Adipocyte (in vitro differentiated cells): ENCODE measurements around the gene ENTPD2.
A peak's percentile ranks its signal among the peaks of the same experiment; 100 is the strongest.

Experiments
- DNase-seq: peaks from one replicate; pipeline ENCODE4 v3.0.0-alpha.2; 2015; ENCODE audit warnings: low read depth
- H3K27me3 ChIP-seq: replicated peaks from 2 replicates; pipeline ENCODE4 v1.7.0; 2013; ENCODE audit warnings: mild to moderate bottlenecking, low read length, moderate library complexity; ENCODE audit not compliant: control insufficient read depth, insufficient read depth
- H3K36me3 ChIP-seq: 2 replicates; pipeline ENCODE4 v1.7.0; 2013; ENCODE audit warnings: low read length, mild to moderate bottlenecking, moderate library complexity; ENCODE audit not compliant: control insufficient read depth, insufficient read depth, severe bottlenecking
- H3K4me1 ChIP-seq: 2 replicates; pipeline ENCODE4 v1.7.0; 2013; ENCODE audit warnings: mild to moderate bottlenecking, low read length, moderate library complexity; ENCODE audit not compliant: control insufficient read depth, insufficient read depth
- H3K4me3 ChIP-seq: 2 replicates; pipeline ENCODE4 v1.7.0; 2013; ENCODE audit warnings: mild to moderate bottlenecking, low read length, moderate library complexity
- H3K9ac ChIP-seq: 2 replicates; pipeline ENCODE4 v1.7.0; 2013; ENCODE audit warnings: mild to moderate bottlenecking, low read length, moderate library complexity
- H3K9me3 ChIP-seq: 2 replicates; pipeline ENCODE4 v1.7.0; 2013; ENCODE audit warnings: mild to moderate bottlenecking, low read length, moderate library complexity; ENCODE audit not compliant: control insufficient read depth

Gene ENTPD2

DNA sequence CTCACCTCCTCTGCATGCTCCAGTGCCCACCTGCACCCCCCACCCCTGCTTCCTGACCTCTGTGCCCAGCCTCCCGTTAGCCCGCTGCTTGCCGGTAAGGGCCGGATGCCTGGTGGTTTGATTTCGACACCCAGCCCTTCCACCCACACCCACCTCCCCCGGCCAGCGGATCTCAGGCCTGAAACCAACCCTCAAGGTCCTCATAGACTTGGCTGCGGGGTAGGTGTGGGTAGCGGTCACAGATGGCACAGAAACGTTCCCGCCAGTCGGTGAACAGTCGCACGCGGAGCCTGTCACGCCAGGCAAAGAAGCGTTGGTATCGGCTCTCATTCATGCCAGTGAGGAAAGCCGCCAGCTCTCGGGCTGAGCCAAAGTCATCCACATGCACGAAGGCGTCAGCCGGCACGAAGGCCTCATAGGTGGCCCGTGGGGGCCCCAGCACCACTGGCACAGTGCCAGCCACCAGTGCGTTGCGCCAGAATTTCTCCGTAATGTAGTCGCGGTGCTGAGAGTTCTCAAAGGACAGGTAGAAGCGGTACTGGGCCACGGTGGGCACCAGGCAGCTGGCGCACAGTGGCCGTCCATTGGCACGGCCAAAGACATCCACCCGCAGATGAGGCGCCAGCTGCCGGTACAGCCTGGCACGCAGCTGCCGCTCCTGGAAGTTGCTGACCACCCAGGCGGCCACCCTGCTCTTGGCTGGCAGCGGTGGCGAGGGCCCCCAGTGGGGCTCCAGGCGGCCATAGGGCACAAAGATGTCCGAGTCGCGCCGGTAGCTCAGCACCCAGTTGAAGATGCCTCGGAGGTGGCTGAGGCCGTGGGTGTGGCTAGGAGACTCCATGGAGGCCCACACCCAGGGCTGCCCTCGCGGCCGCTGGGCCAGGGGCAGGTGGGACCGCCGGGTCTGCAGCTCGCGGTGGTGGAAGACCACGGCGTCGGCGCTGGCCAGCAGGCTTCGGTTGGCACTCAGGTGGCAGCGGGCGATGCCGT is 23.0 kb downstream of the ENTPD2 start:
- Histone ChIP-seq H3K4me3 (no peak overlapping the region), H3K9me3 (no peaks in the 10 kb centered on the region), H3K9ac (no peak overlapping the region), H3K36me3 (no peaks in the 10 kb centered on the region), H3K27me3 (no peaks in the 10 kb centered on the region), H3K4me1 (peaks cover 17% of the 10 kb centered on the region)
- no peak for DNase-seq

DNA sequence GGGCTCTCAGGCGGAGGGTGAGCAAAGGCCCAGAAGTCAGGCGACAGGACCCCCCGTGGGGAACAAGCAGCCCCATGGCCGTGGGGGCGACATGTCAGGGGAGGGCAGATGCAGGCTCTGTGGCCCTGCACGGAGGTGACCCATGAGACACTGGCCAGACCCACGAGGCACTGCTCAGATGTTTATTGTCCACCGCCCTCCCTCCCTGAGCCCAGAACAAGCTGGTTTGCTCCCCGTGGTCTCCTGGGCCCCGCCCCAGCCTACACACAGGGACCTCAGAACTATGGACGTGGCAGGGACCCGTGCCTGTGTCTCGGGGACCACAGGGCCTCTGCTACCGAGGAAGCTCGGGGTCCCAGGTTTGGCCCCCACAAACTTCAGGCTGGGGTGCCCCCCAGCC is 23.9 kb downstream of the ENTPD2 start:
- no peak for DNase-seq
- Histone ChIP-seq H3K27me3 (no peaks in the 10 kb centered on the region), H3K9me3 (no peaks in the 10 kb centered on the region), H3K4me3 (no peak overlapping the region), H3K36me3 (no peaks in the 10 kb centered on the region), H3K4me1 (peaks cover 17% of the 10 kb centered on the region), H3K9ac (no peak overlapping the region)

DNA sequence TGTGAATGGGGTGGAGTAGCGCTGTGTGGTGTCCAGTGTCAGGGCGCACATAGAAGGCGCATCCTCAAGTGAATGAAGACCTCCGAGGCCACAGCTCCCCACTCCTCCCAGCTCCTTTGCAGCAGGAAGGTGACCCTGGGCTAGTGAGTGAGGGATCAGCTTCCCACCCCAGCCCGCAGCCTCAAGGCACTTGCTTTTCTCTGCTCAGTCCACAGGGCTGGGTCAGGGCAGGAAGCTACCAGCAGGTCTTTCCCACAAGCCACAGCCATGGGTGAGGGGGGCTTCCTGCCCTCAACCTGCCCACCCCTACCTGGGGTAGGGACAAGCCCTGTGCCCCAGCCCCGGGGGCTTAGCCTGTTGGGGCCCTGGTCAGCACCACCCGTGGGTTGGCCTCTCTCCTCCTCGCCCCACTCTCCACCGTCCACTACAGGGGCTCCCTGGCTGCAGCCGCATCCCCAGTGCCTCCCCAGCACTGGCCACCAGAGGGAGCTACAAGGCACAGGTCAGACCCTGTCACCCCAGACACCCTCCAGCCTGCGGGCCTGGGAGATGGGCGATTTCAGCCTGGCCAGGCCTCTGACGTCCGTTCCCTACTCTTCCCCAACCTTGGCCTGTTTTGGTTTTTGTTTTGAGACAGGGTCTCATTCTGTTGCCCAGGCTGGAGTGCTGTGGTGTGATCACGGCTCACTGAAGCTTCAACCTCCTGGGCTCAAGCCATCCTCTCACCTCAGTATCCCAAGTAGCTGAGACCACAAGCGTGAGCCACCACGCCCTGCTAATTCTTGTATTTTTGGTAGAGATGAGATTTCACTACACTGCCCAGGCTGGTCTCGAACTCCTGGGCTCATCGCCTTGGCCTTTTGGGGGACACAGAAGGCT is 24.6 kb downstream of the ENTPD2 start:
- H3K27me3 ChIP-seq = no peaks in the 10 kb centered on the region
- H3K4me3 ChIP-seq = peak overlapping the region; percentile 79
- DNase-seq = peak; percentile 86
- no peaks in the 10 kb centered on the region for H3K36me3 ChIP-seq
- H3K9ac ChIP-seq = peak overlapping the region; percentile 79
- H3K9me3 ChIP-seq = no peaks in the 10 kb centered on the region
- H3K4me1 ChIP-seq = peaks cover 17% of the 10 kb centered on the region

DNA sequence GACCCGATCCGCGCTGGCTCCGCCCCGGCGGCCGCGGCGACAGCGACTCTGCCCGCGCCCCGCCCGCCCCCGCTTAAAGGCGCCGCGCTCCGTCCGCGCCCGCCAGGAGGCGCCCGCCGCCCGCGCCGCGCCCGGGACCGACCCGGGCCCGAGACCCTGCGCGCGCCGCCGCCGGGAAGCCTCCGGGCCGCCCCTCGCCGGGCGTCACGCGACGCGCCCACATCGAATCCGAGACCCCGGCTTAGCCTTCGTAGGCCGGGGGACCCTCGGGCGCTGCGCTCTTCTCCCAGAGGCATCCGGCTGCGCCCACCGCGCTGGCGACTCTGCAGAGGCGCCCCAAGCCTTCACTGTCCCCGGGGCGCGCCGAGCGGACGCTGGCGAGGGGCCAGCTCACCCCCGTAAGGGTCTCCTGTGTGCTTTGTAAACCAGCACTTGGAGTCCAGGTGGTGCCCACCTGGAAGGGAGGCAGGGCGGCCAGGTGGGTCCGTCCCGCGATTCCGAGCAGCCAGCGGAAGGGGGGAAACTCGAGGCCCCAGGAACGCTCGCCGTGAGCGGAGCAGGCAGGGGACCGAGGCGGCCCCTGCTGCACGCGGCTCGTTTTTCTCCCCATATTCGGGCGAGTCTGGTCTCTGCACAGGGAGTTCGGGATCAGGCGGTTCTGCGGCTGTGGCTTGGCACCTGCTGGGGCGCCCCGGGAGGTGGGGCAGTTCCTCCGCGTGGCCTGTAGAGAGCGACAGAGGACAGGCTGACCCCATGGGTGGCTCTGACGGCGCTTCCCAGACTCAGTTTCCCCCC is 25.4 kb downstream of the ENTPD2 start:
- Histone ChIP-seq H3K27me3 (no peaks in the 10 kb centered on the region), H3K4me1 (peaks cover 17% of the 10 kb centered on the region), H3K9me3 (no peaks in the 10 kb centered on the region), H3K36me3 (no peaks in the 10 kb centered on the region), H3K4me3 (peak overlapping the region; percentile 79), H3K9ac (peak overlapping the region; percentile 79)
- DNase-seq = peak; percentile 90

DNA sequence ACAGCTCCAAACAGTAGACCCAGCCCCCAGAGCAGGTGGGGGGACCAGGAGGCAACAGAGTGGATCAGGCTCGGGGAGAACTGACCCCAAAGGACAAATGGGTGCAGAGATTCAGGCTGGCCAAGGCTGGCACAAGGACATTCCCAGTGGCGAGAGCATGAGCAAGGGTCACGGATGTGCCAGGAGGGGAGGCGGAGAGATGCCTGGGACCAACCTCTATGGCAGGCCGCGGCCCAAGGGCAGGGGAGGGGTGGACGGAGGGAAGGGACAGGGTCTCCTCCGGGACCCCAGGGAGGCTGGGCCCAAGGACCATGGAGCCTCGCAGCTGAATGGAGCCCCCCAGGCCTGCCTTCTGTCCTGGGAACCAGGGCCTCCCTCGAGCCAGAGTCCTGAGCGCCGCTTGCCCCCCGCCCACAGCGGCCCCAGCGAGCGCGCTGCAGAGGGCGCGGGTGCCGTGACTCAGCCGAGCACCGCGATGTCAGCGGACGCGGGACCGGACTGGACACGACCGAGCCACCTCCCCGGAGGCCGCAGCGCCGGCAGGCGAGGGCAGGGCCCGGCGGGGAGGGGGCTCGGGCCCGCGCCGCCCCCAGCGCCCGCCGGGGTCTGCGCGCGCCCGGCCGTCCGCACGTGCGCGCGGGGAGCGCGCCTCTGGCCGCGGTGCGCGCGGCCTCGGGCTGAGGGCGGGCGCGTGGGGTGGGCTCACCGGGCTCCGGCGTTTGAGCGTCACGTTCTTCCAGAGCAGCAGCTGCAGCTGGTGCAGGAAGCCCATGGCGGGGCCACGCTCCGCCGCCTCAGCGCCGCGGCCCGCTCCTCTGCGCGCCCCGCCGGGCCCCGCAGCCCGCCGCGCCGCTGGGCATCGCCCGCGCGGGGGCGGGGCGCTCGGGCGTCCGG is 26.2 kb downstream of the ENTPD2 start, which contains the start of gene ABCA2:
ABCA2 (minus strand) TSS at position 869 of the 894 bp plus-strand sequence; CDS start at position 772, 97 bp downstream.
- no peaks in the 10 kb centered on the region for H3K36me3 ChIP-seq
- DNase-seq = peak; percentile 73
- no peaks in the 10 kb centered on the region for H3K27me3 ChIP-seq
- H3K9ac ChIP-seq = peak within 1 kb of the TSS; percentile 84
- no peaks in the 10 kb centered on the region for H3K9me3 ChIP-seq
- H3K4me3 ChIP-seq = peak within 1 kb of the TSS; percentile 82
- peaks cover 20% of the 10 kb centered on the region for H3K4me1 ChIP-seq

DNA sequence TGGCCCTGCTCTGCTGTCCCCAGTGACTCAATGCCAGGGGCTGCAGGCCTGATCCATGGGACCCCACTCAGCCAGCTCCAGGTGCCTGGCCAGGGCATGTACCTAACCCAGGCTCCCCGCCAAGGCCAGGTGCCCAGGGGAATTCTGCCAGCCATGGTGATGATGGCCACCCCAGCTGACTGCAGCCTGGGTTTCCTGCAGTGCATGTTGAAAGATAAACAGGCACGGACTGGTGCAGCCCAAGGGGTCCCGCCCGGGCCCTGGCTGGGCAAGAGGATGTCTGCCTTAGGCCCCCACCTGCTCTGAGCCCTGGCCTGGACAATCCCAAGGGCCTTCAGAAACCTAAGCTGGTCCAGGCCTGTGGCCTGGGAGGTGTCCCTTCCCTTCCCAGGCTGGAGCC is 27.0 kb downstream of the ENTPD2 start:
- Histone ChIP-seq H3K36me3 (no peaks in the 10 kb centered on the region), H3K9ac (peak overlapping the region; percentile 84), H3K4me1 (peaks cover 20% of the 10 kb centered on the region), H3K27me3 (no peaks in the 10 kb centered on the region), H3K9me3 (no peaks in the 10 kb centered on the region), H3K4me3 (peak overlapping the region; percentile 82)
- DNase-seq = no peak

DNA sequence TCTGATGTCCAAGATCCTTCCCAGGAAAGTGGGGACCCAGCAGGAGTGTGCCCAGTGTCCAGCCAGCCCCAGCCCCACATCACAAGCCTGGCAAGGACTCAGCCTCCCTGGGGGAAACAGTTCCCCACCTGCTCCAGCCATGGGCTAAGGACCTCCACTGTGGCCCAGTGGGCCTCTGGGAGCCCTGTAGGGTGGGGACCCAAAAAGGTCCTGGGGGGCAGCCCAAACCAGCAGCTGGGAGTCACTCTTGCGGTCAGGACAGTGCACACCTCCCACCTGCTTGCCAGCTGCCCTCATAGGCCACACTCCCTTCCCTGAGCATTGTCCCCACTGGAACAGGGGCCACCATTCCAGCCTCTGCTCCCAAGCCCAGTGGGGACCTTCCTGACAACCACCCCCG is 27.5 kb downstream of the ENTPD2 start:
- Histone ChIP-seq H3K9ac (no peak overlapping the region), H3K4me1 (peaks cover 20% of the 10 kb centered on the region), H3K9me3 (no peaks in the 10 kb centered on the region), H3K4me3 (peak overlapping the region; percentile 82), H3K27me3 (no peaks in the 10 kb centered on the region), H3K36me3 (no peaks in the 10 kb centered on the region)
- DNase-seq = no peak

DNA sequence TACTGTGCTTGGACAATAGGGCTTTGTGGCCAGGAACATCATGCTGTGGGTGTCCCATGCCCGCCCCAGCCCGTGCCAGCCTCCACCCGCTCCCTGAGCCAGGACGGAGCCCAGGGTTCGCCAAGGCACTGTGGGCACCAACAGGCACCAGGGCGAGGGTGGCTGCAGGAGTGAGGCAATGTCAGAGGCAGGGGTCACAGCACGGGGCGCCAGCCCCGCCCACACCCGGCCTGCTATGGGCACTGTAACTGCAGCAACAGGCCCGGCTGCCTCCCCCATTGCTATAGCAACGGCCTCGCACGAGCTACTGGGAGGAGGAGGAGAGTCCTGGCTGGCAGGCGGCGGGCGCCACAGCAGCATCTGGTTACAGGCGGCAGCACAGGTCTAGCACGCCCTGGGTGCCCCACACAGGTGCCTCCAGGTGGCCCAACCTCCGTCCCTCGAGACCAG is 28.3 kb downstream of the ENTPD2 start:
- Histone ChIP-seq H3K9ac (no peak overlapping the region), H3K9me3 (no peaks in the 10 kb centered on the region), H3K27me3 (no peaks in the 10 kb centered on the region), H3K4me1 (peaks cover 20% of the 10 kb centered on the region), H3K36me3 (no peaks in the 10 kb centered on the region), H3K4me3 (no peak overlapping the region)
- no peak for DNase-seq

DNA sequence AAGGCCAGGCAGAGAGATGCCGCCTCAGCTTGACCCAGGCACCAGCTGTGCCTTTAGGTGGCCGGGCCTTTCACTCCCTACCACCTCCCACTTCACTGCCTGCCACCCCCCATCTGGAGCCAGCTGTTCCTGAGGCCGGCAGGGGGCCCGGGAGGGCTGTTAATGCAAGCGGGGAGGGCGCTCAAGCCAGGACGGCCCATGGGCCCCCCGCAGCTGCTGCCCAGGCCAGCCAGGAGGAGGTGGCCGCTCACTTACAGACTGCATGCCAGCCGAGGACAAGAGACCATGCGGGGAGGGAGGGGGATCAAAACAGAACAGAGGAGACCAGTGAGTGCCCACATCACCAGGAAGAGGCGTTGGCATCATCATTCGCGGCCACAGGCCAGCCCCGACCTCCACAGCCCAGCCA is 30.3 kb downstream of the ENTPD2 start:
- Histone ChIP-seq H3K36me3 (no peaks in the 10 kb centered on the region), H3K4me3 (no peak overlapping the region), H3K9me3 (no peaks in the 10 kb centered on the region), H3K9ac (no peak overlapping the region), H3K27me3 (no peaks in the 10 kb centered on the region), H3K4me1 (peaks cover 13% of the 10 kb centered on the region)
- no peak for DNase-seq

DNA sequence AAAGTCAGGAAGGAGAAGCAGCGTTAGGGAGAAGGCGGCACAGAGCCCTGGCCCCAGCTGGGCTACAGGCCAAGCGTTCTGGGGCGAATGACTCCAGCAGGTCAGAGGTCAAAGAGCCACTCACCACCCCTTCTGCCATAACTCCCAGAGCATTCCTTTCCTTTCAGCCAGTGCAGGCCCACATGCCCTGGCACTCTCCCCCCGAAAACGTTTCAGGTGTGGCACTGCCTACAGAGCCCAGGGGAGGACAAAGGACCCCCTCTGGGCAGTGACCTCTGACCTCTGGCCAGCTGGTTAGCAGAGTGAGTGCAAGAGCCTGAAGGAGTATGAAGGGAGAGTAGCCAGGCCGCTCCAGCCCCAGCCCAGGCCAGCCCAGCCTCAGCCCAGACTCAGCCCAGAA is 30.7 kb downstream of the ENTPD2 start:
- no peaks in the 10 kb centered on the region for H3K27me3 ChIP-seq
- H3K4me3 ChIP-seq = no peak overlapping the region
- DNase-seq = no peak
- H3K36me3 ChIP-seq = no peaks in the 10 kb centered on the region
- H3K4me1 ChIP-seq = peaks cover 11% of the 10 kb centered on the region
- H3K9ac ChIP-seq = no peak overlapping the region
- H3K9me3 ChIP-seq = no peaks in the 10 kb centered on the region
